ENCODE measurements around the gene SP100.

DNA sequence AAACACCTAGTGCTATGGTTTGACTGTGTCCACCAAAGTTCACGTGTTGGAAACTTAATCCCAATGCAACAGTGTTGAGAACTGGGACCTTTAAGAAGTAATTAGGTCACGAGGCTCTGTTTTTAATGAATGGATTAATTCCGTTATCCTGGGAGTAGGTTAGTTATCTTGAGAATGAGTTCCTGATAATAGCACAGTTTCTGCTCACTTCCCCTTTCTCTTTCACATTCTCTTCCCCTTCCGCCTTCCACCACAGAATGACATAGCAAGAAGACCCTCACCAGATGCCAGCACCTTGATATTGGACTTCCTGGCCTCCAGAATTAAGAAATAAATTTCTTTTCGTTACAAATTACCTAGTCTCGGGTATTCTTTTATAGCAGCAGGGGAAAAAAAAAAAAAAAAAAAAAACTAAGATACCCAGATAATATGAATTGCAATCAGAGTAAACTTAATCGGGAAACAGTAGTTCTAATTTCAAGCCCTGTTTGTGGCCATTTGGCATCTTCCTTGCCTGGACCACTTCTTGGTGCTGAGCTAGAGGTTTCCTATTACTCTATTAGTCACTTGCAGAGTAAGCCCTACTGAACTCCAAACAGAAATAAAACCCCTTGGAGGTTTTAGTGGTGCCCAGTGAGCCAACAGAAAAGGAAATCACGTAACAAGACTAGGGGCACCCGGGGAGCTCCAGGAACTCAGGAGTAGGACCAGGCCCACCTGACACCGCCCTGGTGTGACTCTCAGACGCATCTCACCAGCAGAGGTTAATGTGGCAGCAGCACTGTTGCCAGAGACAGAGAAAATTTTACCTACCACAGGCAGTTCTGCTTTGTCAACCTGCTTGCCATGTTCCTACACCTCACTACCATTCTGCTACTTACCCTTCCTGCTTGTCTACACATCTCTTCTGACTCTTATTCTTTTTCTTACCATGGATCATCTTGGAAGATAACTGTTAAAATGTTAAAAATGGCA, 149.1 kb downstream of the SP100 start:
- TF ChIP-seq, protein P1, sequence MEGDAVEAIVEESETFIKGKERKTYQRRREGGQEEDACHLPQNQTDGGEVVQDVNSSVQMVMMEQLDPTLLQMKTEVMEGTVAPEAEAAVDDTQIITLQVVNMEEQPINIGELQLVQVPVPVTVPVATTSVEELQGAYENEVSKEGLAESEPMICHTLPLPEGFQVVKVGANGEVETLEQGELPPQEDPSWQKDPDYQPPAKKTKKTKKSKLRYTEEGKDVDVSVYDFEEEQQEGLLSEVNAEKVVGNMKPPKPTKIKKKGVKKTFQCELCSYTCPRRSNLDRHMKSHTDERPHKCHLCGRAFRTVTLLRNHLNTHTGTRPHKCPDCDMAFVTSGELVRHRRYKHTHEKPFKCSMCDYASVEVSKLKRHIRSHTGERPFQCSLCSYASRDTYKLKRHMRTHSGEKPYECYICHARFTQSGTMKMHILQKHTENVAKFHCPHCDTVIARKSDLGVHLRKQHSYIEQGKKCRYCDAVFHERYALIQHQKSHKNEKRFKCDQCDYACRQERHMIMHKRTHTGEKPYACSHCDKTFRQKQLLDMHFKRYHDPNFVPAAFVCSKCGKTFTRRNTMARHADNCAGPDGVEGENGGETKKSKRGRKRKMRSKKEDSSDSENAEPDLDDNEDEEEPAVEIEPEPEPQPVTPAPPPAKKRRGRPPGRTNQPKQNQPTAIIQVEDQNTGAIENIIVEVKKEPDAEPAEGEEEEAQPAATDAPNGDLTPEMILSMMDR (IDR thresholded peaks at IDR 0.05), result no peak
- no peak for TF ChIP-seq POLR2A (IDR thresholded peaks at IDR 0.05)

Measured in uterus (tissue), 2 donors.